ENCODE results near the gene SMTNL2.
"Not testable (repeated sequence)": the region's sequence is repeated elsewhere in the genome, so short reads cannot be mapped to it uniquely, and the experiment has no call there.

SMTNL2 gene

DNA sequence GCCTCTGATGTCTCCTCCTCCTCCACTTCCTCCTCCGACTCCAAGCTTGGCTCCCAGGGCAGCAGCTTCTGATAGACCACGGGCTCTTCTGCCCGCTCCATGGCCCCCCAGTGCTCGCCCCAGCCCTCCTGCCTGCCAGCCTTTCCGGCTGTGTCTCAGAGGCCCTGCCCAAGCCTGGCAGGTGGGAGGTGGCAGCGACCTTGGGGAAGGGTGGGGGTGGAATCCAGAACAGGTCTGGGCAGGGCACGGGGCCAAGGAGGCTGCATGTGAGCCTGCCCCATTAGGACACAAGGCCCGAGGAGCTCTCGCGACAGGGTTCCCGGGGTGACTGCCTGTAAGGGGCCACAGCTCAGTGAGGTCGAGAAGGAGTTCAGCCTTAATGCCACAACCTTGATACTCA lies 23.9 kb upstream of the SMTNL2 start, which contains the start of gene GGT6:
GGT6 (minus strand) TSS at position 157 of the 400 bp plus-strand sequence; CDS start at position 101, 56 bp downstream.
- no peak for DNase-seq (ENCODE audit: low read depth)

DNA sequence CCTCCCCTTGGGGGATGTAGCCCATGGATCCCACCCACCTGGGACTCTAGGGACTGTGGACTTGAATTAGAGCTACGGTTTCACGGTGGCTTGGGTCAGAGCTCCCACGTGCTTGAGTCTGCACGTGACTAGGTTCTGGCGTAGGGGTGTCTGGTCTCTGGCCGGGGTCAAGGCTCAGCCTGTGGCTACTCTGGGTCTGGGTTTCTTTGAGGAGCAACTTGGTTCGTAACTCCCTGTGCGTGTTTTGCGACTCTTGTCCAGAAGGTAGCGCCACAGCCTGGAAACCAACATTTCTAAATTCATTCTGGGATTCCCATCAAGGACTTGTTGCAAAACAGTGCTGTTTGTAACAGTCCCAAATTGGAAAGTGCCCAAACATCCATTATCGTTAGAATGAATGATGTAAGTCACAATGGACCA lies 23.5 kb upstream of the SMTNL2 start:
- no peak for DNase-seq (ENCODE audit: low read depth)

DNA sequence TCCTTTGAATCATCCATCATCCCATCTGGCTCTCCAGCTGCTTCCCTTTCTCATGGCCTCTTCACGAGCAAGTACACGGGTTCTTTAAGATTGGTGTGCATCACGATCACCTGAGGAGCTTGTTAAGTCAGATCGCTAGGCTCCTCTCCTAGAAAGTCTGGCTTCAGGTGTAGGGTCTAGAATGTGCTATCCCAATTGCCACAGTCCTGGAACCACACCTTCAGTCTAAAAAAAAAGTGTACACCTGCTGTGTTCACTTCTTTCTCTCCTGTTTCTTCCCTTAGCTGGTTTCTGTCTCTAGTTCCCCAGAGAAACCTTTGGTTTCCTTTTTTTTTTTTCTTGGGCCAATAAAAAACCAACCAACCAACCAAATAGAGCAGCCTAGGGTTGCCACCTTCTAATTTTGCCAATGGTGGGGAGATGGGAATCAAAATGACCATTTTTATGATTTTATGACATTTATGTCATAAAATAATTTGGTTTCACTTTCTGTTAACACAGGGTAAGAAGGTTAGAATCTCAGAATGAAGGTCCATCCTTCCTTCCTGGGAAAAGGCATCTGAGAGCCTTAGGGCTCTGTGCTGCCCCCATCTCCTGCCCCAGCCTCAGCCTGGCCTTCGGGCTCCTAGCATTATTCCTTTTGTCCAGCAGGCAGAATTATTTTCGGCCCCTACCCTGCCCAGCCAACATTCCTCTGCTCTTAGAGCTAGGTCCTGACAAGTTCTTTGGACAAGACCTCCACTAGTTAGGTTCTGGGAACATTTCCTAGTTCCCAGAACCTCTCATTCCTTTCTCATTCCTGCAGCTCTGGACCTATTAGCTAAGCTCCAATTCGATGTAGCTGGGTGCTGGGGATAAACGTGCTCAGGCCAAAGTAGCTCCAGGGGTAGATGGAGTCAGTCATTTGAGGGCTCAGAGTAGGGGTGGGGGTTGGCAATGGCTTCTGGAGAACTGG lies 22.0 kb upstream of the SMTNL2 start:
- no peak for DNase-seq (ENCODE audit: low read depth)

DNA sequence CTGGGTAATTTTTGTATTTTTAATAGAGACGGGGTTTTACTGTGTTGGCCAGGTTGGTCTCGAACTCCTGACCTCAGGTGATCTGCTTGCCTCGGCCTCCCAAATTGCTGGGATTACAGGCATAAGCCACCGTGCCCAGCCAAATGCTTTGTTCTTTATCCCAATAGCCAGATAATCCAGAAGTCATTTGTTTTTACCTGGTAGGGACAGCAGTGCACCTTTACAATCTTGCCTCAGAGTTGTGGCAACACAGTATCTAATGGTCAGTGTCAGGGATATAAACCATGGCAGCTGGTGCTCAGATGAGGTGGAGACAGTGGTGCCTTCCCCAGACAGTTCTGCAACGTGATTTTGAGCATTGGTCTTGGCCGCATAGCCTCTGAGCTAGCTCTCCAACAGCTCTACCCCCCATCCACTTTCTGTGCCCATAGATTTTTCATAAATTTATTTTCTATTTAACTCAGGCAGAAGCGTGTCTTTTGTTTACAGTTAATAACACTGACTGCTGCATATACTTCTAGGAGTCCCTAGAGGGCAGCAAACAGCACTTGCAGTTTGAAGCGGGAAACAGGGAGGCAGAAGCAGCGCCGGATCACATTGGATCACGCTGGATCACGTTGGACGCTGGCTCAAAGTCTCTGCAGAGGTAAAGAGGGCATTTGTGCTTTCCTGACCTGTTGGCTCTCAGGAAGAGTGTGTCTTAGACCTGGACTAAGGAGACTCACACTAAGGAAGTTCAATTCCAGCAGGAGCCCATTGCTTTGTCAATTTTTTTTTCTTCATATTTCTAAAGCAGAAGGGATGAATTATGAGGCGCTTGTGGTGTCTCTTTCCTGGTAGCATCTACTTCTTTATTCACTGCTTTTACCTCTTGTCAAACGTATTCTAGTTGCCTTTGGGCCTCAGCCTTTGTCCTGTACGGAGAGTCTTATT lies 18.9 kb upstream of the SMTNL2 start:
- DNase-seq (ENCODE audit: low read depth) = peak; percentile 80

DNA sequence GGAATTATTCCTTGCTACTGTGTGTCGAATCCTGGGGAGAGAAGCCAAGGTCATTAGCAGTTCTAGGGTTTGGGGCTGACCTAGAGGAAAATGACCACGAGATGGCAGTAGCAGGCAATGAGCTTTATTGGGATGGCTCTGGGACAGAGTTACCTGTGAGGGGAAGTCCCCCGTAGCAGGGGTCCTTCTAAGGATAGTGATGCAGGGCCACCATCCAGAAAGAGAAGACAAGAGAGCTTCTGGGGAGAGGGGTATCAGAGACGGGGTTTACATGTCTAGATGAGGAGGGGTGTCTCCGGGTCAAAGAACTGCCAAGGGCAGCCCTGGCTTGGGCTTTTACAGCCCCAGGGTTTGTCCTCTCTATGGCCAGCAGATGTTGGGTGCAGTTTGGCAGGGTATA lies 17.5 kb upstream of the SMTNL2 start:
- DNase-seq (ENCODE audit: low read depth) = peak; percentile 38

DNA sequence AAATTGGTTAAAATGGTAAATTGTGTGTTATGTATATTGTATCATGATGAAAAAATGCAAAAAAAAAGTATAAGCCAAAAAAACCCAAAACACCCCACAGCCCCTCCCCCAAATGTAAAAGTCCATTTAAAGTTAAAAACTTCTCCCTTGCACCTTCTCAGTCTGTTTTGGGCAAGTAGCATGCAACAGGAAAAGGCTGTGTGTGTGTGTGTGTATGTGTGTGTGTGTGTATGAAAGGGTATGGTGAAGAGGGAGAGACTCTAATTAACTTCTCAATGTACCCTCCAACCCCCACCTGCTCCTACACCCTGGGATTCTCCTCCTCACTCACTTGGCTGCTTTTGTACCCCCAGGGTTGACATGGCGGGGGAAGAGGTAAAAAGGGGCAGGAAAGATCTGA lies 14.7 kb upstream of the SMTNL2 start:
- no peak for DNase-seq (ENCODE audit: low read depth)

DNA sequence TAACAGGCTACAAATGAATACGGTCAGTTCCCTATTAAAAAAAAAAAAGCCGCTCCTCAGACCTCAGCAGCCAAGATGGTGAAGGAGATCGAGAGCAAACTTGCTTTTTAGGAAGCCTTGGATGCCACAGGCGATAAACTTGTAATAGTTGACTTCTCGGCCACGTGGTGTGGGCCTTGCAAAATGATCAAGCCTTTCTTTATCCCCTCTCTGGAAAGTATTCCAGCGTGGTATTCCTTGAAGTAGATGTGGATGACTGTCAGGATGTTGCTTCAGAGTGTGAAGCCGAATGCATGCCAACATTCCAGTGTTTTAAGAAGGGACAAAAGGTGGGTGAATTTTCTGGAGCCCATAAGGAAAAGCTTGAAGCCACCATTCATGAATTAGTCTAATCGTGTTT lies 12.2 kb upstream of the SMTNL2 start:
- no peak for DNase-seq (ENCODE audit: low read depth)

DNA sequence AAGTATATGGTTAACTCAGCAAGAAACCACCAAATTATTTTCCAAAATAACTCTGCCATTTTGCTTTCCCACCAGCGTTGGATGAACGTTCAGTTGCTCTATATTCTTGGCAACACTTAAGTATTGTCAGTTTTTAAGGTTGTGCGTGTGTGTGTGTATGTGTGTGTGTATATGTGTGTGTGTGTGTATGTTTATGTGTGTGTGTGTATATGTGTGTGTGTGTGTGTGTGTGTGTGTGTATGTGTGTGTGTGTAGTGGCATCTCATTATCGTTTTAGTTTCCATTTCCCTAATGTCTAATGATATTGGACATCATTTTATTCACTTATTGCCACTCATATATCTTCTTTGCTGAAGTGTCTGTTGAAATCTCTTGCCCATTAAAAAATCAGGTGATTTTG lies 11.2 kb upstream of the SMTNL2 start:
- no peak for DNase-seq (ENCODE audit: low read depth)

DNA sequence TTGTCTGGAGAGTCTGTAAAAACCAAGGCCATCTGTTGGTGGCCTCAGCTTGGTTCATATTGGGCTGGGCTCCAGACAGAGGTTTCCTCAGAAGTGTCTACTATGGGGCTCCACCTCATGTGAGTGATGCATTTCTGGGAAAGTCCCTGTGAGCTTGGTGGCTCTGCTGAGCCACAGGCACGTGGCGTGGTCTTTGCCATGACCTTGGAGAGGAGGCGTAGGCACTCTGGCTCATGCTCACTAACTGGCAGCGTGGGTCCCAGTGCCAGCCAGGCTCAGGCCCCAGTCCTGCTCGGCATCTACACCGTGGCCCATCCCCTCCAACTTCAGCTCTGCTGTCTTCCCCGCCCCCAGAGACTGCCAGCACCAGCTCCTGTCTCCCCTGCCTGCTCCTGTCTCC lies 10.7 kb upstream of the SMTNL2 start:
- DNase-seq (ENCODE audit: low read depth) = no peak

DNA sequence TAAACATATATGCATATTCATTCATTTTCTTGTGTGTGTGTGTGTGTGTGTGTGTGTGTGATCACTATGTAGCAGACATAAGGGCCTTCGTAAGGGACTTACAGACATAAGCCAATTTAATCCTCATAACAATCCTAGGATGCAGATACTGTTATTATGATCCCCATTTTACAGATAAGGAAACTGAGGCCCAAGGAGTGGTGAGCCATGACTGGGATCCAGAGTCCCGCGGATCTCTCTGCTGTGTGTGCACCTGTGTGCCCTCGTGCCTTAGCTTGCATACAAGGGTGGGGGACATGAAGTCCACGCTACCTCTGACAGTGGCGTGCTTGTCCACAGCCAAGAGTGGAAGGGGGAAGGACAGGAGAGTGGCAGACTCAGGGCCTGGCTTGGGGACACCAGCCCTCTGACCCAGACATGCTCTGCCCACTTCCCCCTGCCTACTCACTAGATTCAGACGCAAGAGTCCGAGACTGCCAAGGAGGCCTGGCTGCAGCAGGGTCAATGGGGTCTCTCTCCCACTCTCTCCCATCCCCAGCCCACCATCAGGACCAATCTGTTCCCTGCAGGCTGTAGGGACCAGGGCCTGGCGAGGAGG lies 9.8 kb upstream of the SMTNL2 start:
- no peak for DNase-seq (ENCODE audit: low read depth)

DNA sequence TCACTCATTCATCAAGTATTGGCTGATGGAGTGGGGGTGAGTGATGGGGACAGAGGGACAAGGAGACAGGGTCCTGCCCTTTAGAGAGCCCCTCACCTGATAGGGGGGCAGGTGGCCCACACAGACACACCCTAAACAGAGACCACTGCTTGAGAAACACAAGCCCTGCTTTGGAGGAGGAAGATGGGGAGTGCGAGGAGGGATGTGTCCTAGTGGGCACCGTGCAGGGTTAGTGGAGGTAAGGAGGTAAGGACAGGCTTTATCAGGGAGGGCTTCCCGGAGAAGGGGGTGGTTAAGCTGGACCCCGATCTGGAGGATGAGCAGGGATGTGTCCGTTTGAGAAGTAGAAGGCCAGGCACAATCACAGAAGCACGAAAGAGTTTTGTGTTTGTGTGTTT lies 8.2 kb upstream of the SMTNL2 start:
- DNase-seq (ENCODE audit: low read depth) = no peak

DNA sequence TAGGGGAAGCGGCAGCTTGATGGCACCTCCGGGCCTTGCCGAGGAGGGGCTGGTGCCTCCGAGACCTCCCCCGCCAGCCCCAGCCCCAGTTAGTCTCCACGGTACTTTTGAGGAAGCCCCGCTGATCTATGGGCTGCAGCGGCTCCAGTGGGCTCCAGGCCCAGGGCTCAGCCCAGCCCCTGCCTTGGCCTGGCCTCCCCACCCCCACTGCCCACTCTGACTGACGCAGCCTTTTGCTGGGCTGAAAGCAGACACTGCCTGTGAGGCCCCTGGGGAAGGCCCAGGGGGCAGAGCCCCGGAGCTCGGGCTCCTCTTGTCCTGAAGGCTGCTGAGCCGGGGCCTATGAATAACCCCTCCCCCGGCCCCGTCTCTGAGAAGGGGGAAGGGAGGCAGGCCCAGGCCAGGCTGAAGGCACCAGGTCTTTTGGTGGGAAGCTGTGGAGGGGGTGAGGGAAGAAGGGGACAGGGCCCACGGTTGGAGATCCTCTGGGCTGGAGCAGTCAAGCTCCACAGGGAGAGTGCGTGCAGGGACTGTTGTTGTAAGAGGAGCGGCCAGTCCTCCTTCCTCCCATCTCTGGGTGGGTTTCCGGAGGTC lies 7.5 kb upstream of the SMTNL2 start:
- DNase-seq (ENCODE audit: low read depth) = no peak

DNA sequence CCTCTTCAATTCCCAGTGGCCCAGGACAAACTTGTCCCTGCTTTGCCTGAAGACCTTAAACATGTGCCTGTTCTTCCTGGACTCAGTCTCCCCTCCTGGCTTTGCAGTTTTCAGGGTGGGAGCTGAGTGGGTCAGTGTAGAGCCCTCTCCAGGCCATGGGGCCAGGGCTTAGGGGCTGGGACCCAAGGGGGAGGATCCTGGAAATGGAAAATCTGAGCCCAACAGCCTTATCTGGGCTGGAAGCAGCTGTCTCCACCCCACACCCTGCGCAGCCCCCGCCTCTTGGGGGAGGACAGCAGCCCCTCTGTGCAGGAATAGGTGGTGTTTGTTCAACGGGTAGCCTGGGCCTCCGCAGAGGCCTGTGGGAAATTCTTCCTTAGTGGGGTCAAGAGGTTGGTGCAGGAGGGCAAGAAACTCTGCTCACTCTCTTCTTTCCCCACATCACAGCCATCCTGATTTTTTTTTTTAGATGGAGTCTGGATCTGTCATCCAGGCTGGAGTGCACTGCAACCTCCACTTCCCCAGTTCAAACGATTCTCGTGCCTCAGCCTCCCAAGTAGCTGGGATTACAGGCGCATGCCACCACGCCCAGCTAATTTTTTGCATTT lies 6.8 kb upstream of the SMTNL2 start:
- DNase-seq (ENCODE audit: low read depth) = no peak

DNA sequence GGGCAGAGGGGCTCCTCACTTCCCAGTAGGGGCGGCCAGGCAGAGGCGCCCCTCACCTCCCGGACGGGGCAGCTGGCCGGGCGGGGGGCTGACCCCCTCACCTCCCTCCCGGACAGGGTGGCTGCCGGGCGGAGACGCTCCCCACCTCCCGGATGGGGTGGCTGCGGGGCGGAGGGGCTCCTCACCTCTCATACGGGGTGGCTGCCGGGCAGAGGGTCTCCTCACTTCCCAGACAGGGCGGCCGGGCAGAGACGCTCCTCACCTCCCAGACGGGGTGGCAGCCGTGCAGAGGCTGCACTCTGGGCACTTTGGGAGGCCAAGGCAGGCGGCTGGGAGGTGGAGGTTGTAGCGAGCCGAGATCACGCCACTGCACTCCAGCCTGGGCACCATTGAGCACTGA lies 6.0 kb upstream of the SMTNL2 start:
- not testable (repeated sequence) for DNase-seq (ENCODE audit: low read depth)

DNA sequence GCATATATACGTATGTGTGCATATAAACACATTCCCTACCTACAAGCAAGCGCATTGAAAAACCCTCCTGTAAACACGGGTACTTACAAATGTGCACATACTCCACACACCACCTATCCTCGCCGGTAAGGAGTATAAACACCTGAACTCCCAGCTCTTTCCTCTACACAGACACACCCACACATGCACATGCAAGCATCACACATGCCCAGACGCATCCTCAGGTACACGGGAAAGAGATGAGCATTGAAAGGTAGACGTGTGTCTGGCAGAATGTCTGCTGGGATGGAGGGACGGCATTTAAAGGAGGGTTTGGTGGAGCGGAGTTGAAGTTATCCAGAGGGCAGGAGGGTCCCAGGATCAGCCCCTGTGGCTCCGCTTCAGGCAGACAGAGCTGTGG lies 4.7 kb upstream of the SMTNL2 start:
- DNase-seq (ENCODE audit: low read depth) = no peak

DNA sequence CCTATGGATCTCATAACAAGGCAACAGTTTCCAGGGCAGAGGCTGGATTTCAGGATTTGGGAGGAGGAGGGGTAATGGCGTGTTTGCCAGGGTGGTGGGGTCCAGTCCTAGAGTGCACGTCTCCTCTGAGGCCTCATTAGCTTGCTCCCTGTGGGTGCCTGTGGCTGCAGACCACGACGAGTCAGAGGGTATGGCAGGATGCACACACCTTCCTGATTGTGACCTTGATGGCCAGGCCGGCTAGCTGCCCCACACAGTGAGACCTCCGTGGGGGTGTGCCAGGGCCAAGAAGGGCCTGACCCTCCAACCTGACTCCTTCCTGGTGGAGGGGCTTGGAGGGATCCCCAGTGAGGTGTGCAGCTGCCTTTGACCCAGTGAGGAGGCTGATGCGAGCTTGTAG lies 4.0 kb upstream of the SMTNL2 start:
- no peak for DNase-seq (ENCODE audit: low read depth)

DNA sequence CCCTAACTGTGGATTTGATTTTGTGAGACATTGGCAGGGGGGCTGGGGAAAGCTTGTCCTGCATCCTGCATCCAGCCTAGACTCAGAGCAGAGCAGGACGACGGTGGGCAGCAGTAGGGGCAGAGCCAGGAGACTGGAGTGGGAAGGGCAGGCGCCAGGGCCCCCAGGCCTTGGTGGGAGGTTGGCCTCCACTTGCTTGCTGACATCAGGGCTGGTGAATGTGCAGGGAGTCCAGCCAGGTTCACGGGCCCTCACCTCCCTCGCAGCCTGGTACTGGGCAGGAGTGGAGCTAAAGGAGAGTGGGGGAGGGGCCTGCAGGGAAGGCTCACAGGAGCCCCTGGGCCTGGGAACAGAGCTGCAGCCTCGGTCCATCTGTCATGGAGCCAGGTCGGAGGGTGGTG lies 2.2 kb upstream of the SMTNL2 start:
- DNase-seq (ENCODE audit: low read depth) = no peak

DNA sequence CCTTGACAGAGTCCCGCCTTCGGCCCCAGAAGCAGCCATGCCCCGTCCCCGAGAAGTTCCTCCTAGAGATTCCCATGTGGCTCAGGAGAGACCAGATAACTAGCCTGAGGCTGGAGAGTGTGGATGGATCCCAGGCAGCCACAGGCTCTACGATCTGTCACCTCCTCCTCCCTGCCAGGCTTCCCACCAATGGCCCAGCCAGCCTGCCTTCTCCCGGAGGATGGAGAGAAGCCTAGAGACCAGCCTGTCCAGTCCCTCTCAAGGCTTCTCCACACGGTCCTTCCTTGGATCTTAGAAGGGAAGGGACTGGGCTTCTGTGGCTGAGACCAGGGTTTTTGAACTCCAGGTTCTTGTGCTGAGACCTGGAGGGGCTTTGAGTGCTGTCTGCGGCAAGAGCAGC lies 1.6 kb upstream of the SMTNL2 start:
- no peak for DNase-seq (ENCODE audit: low read depth)

DNA sequence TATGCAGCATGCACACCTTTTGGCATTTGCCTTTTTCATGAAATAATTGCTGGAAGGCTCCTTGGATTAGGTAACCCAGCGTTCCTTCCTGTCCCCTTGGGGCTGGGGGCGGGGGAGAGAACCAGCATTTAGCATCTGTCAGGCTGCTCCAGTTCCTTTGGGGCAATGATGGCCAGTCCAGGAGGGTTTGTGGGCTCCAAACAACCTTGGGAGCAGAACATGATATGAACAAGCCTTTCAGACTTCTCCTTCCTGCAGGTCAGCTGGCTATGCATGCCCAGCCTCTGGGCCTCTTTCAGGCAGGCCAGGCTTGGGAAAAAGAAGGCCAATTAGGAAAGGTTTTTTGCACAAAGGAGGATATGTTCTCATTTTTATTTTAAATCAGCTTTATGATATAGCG lies 1.1 kb upstream of the SMTNL2 start:
- DNase-seq (ENCODE audit: low read depth) = no peak

DNA sequence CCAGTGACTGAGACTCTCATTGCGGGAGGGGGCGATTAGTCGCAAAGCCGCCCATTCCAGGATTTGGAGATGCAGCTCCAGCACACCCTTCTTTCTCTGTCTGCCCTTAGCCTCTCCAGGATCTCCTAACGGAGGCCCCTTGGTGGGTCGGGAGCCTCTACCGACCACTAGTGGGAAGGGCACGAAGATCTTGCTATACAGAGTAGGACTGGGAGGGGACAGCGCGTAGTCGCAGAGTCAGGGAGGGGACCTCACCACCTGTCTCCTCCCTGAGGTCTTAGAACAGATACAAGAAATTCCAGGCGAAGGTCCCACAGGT lies 588 bp upstream of the SMTNL2 start:
- DNase-seq (ENCODE audit: low read depth) = peak; percentile 8

DNA sequence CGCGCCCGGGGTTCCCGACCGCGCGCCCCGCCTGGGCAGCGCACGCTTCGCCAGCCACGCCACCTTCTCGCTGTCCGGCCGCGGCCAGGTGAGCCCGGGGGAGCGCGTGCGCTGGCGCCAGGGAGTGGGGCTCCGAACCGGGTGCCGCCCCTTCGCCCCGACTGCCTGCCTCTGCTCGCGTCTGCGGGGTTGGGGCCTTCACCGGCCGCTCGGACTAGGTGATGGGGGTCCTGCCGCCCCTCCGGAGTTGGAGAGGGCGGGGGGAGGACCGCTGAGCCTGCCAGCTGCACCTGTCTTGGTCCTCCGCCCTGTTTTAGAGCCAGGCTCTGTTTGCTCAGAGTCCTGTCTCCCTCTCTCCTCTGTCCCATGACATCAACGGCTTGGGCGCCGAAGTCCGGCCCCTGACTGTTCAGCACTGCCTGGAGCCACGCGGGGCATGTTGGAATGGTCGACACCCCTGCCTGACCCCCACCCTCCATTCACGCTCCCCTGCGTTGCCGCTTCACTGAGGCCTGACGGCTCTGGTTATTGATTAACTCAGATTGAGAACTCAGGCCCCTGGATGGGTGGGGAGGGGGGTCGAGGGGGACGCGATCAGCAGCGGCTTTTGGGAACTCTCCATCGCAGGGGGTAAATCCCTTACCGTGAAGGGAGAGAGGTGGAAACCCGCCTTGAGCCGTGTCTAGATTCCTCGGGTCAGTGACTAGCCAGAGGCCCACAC lies 748 bp downstream of the SMTNL2 start:
- no peak for DNase-seq (ENCODE audit: low read depth)

All from iris pigment epithelial cell (primary cell).